ENCODE results near the gene GUCD1.

DNA sequence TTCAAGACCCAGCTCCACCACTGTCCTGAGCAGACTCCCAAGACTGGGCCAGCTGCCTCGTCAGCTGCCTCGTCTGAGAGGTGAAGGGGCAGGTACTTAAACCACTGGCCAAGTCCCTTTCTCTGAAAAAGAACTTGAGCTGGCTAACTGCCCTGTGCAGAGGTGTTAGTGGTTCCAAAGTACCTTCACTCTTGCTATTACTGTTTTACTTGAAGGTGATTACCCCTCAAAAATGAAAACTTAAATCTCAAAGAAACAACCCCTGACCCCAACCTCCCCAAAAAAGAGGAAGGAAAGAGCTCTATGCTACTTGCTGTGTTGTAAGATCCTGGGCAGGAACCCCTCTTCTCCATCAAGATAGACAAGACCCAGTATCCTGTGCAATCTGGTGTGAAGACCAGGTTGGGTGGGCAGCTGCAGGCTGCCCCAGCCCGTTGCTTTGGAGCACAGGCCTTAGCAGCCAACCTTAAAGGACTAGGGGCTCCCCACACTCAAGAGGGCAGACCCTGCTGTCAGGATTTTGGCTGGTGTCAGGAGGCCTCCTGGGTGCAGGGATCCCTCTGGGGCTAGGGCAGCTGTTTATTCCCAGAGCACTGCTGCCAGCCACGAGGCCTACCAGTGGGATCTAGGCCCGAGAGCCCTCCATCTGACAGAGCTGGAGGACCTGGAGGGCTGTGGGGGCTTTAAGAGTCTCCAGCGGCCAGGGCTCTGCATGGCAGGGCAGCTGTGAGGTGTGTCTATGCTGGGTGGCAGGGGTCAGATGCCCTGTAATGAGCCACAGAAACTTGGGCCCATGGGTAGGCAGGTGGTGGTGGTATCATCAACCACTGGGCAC lies 13.0 kb downstream of the GUCD1 start:
- TF ChIP-seq, protein P1, sequence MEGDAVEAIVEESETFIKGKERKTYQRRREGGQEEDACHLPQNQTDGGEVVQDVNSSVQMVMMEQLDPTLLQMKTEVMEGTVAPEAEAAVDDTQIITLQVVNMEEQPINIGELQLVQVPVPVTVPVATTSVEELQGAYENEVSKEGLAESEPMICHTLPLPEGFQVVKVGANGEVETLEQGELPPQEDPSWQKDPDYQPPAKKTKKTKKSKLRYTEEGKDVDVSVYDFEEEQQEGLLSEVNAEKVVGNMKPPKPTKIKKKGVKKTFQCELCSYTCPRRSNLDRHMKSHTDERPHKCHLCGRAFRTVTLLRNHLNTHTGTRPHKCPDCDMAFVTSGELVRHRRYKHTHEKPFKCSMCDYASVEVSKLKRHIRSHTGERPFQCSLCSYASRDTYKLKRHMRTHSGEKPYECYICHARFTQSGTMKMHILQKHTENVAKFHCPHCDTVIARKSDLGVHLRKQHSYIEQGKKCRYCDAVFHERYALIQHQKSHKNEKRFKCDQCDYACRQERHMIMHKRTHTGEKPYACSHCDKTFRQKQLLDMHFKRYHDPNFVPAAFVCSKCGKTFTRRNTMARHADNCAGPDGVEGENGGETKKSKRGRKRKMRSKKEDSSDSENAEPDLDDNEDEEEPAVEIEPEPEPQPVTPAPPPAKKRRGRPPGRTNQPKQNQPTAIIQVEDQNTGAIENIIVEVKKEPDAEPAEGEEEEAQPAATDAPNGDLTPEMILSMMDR (IDR thresholded peaks at IDR 0.05): no peak
- TF ChIP-seq POLR2A (IDR thresholded peaks at IDR 0.05): no peak

Measured in esophagus squamous epithelium (tissue), 4 donors.